ENCODE data around the gene SMAD6.

Gene SMAD6

GRCh38 chr15:66747886-66748707, 46.1 kb downstream of the SMAD6 start:
- H3K4me2 ChIP-seq (ENCODE audit: low read depth, low read length, poor library complexity, severe bottlenecking) = no peak overlapping the region
- no peaks in the 10 kb centered on the region for H3K79me2 ChIP-seq (ENCODE audit: insufficient read depth, low read length)
- H3K27me3 ChIP-seq (ENCODE audit: insufficient read depth, low read length, poor library complexity, severe bottlenecking) = no peaks in the 10 kb centered on the region
- no peaks in the 10 kb centered on the region for H3F3A ChIP-seq (ENCODE audit: low read depth)
- no peak for TF ChIP-seq EZH2phosphoT487 (IDR thresholded peaks at IDR 0.05; ENCODE audit: borderline replicate concordance)
- TF ChIP-seq CTCF (conservative IDR thresholded peaks at IDR 0.05; ENCODE audit: low read length) = no peak
- no peaks in the 10 kb centered on the region for H3K36me3 ChIP-seq (ENCODE audit: insufficient read depth, low read length)
- no peak overlapping the region for H3K4me3 ChIP-seq (ENCODE audit: low read length, poor library complexity, severe bottlenecking)
- H3K9ac ChIP-seq (ENCODE audit: low read depth, low read length, poor library complexity, severe bottlenecking) = no peak overlapping the region
- peaks cover 15% of the 10 kb centered on the region for H3K4me1 ChIP-seq (ENCODE audit: insufficient read depth, low read length, poor library complexity, severe bottlenecking)
- no peaks in the 10 kb centered on the region for H3K9me3 ChIP-seq (ENCODE audit: insufficient read depth, low read depth, low read length)
- H2AFZ ChIP-seq (ENCODE audit: low read length) = no peak overlapping the region
- H4K20me1 ChIP-seq (ENCODE audit: insufficient read depth, low read length, poor library complexity, severe bottlenecking) = no peaks in the 10 kb centered on the region
- no peaks in the 10 kb centered on the region for H3K9me2 ChIP-seq (replicated peaks; ENCODE audit: low read depth, low read length)

- H3K4me2 ChIP-seq (ENCODE audit: low read depth, low read length, poor library complexity, severe bottlenecking) = no peak overlapping the region
- no peaks in the 10 kb centered on the region for H3F3A ChIP-seq (ENCODE audit: low read depth)
- no peaks in the 10 kb centered on the region for H3K27me3 ChIP-seq (ENCODE audit: insufficient read depth, low read length, poor library complexity, severe bottlenecking)
- TF ChIP-seq EZH2phosphoT487 (IDR thresholded peaks at IDR 0.05; ENCODE audit: borderline replicate concordance) (no peak), CTCF (conservative IDR thresholded peaks at IDR 0.05; ENCODE audit: low read length) (no peak)
- no peaks in the 10 kb centered on the region for H3K36me3 ChIP-seq (ENCODE audit: insufficient read depth, low read length)
- peaks cover 18% of the 10 kb centered on the region for H3K4me1 ChIP-seq (ENCODE audit: insufficient read depth, low read length, poor library complexity, severe bottlenecking)
- H3K79me2 ChIP-seq (ENCODE audit: insufficient read depth, low read length) = no peaks in the 10 kb centered on the region
- H3K9ac ChIP-seq (ENCODE audit: low read depth, low read length, poor library complexity, severe bottlenecking) = no peak overlapping the region
- no peaks in the 10 kb centered on the region for H3K9me2 ChIP-seq (replicated peaks; ENCODE audit: low read depth, low read length)
- no peak overlapping the region for H3K4me3 ChIP-seq (ENCODE audit: low read length, poor library complexity, severe bottlenecking)
- H2AFZ ChIP-seq (ENCODE audit: low read length) = no peak overlapping the region
- no peaks in the 10 kb centered on the region for H4K20me1 ChIP-seq (ENCODE audit: insufficient read depth, low read length, poor library complexity, severe bottlenecking)
- H3K9me3 ChIP-seq (ENCODE audit: insufficient read depth, low read depth, low read length) = no peaks in the 10 kb centered on the region
Observed at GRCh38 chr15:66748708-66749035, 46.6 kb downstream of the SMAD6 start.

GRCh38 chr15:66749841-66750575, 48.0 kb downstream of the SMAD6 start:
- Histone ChIP-seq H3K9me2 (replicated peaks; ENCODE audit: low read depth, low read length) (no peaks in the 10 kb centered on the region), H3K27me3 (ENCODE audit: insufficient read depth, low read length, poor library complexity, severe bottlenecking) (no peaks in the 10 kb centered on the region), H3K79me2 (ENCODE audit: insufficient read depth, low read length) (no peaks in the 10 kb centered on the region), H3K4me1 (ENCODE audit: insufficient read depth, low read length, poor library complexity, severe bottlenecking) (peaks cover 22% of the 10 kb centered on the region), H3K9me3 (ENCODE audit: insufficient read depth, low read depth, low read length) (no peaks in the 10 kb centered on the region), H3K4me2 (ENCODE audit: low read depth, low read length, poor library complexity, severe bottlenecking) (no peak overlapping the region), H3K4me3 (ENCODE audit: low read length, poor library complexity, severe bottlenecking) (no peak overlapping the region), H2AFZ (ENCODE audit: low read length) (no peak overlapping the region), H3K9ac (ENCODE audit: low read depth, low read length, poor library complexity, severe bottlenecking) (no peak overlapping the region), H3K36me3 (ENCODE audit: insufficient read depth, low read length) (no peaks in the 10 kb centered on the region), H4K20me1 (ENCODE audit: insufficient read depth, low read length, poor library complexity, severe bottlenecking) (no peaks in the 10 kb centered on the region), H3F3A (ENCODE audit: low read depth) (no peaks in the 10 kb centered on the region)
- TF ChIP-seq CTCF (conservative IDR thresholded peaks at IDR 0.05; ENCODE audit: low read length) (no peak), EZH2phosphoT487 (IDR thresholded peaks at IDR 0.05; ENCODE audit: borderline replicate concordance) (no peak)
